ENCODE measurements around the gene TSPAN14. TPM values are rescaled to one million over a fixed set of nuclear protein-coding genes. Genes with fewer than 3 reads are reported as not detected.

TSPAN14 gene
- total RNA-seq, 1 donor from 2014 or later, result 111 TPM

DNA sequence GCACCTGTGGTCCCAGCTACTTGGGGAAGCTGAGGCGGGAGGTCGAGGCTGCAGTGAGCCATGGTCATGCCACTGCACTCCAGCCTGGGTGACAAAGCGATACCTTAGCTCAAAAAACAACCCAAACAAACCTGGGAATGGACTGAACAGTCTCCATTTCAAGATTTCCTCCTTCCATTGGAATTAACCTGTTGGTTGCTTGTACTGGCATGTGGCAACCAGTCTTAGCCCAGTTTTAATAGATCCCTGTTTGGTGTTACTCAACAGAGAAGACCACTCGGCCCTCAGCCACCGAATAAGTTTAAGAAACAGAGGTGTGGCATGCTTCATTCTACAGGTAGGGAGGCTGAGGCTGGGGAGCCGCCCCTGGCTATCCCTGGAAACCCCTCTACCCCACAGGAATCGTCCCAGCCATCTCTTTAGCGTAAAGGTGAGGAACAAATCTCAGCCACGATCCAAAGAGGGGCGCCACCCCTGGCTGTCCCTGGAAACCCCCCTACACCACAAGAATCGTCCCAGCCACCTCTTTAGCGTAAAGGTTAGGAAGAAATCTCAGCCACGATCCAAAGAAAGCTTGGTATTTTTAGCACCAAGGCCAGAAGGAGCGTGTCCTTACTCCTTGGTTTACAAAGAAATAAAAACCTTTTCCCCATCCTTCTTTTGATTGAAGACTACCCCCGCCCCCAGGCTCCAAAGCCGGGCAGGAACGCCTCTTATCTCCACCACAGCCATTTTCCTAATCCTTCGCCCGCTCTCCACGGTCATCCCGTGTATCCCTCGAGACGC lies 861 bp upstream of the TSPAN14 start:
- Mint-ChIP-seq H3K4me3 (peak overlapping the region; percentile 94), H3K27me3 (no peaks in the 10 kb centered on the region), H3K9me3 (no peaks in the 10 kb centered on the region), H3K36me3 (peaks cover 5% of the 10 kb centered on the region), H3K4me1 (ENCODE audit: unreplicated experiment) (peaks cover 18% of the 10 kb centered on the region), H3K27ac (peak overlapping the region; percentile 96)
- TF ChIP-seq, protein P1, sequence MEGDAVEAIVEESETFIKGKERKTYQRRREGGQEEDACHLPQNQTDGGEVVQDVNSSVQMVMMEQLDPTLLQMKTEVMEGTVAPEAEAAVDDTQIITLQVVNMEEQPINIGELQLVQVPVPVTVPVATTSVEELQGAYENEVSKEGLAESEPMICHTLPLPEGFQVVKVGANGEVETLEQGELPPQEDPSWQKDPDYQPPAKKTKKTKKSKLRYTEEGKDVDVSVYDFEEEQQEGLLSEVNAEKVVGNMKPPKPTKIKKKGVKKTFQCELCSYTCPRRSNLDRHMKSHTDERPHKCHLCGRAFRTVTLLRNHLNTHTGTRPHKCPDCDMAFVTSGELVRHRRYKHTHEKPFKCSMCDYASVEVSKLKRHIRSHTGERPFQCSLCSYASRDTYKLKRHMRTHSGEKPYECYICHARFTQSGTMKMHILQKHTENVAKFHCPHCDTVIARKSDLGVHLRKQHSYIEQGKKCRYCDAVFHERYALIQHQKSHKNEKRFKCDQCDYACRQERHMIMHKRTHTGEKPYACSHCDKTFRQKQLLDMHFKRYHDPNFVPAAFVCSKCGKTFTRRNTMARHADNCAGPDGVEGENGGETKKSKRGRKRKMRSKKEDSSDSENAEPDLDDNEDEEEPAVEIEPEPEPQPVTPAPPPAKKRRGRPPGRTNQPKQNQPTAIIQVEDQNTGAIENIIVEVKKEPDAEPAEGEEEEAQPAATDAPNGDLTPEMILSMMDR (conservative IDR thresholded peaks at IDR 0.05), result no peak
- DNase-seq (ENCODE audit: extremely low spot score, unreplicated experiment), result no peak

GRCh38 chr10:80454513-80455460 lies 677 bp downstream of the TSPAN14 start:
- Mint-ChIP-seq H3K36me3 (peaks cover 9% of the 10 kb centered on the region), H3K4me3 (peak overlapping the region; percentile 99), H3K4me1 (ENCODE audit: unreplicated experiment) (peaks cover 30% of the 10 kb centered on the region), H3K27me3 (no peaks in the 10 kb centered on the region), H3K9me3 (no peaks in the 10 kb centered on the region), H3K27ac (peak overlapping the region; percentile 96)
- no peak for DNase-seq (ENCODE audit: extremely low spot score, unreplicated experiment)
- TF ChIP-seq, protein P1 (conservative IDR thresholded peaks at IDR 0.05), result no peak

DNA sequence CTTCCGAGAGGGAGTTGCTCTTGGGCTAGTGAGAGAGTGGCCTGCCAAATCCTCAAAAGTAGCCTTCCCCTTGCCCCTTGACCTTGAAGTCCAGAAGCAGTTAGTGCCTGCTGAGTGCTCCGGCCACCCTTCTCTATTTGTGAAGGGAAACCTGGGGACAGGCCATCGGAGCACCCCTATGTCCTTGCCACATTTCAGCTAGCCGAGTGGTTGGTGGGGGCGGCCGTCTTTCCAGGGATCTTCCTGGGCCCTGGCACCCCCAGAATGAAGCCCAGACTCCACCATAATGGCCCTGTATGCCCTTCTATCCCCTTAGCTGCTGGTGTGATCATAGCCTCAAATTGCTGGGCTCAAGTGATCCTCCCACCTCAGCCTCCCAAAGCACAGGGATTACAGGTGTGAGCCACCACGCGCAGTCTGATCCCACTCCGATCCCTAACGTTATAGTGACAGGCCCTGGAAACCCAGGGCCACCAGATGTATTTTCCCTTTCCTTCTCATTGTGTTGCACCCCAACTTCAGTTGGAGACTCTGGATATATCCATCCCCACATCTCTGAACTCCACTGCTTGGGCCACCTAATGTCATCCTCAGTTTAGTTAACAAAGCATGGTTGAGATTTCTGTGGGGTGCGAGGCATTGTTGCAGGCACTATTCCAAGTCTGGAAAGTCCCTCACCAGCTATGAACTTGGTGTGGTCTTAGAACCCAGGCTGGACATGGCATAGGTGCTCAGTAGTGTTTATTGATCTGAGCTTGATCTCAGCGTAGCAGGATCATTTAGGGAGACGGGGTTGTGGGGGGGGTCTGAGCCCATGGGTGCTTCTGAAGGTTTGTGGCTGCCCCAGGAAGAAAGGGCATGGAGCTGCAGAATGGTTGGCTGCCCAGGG lies 1.6 kb downstream of the TSPAN14 start:
- no peaks in the 10 kb centered on the region for H3K9me3 Mint-ChIP-seq
- H3K36me3 Mint-ChIP-seq, result peaks cover 9% of the 10 kb centered on the region
- H3K27me3 Mint-ChIP-seq, result no peaks in the 10 kb centered on the region

DNA sequence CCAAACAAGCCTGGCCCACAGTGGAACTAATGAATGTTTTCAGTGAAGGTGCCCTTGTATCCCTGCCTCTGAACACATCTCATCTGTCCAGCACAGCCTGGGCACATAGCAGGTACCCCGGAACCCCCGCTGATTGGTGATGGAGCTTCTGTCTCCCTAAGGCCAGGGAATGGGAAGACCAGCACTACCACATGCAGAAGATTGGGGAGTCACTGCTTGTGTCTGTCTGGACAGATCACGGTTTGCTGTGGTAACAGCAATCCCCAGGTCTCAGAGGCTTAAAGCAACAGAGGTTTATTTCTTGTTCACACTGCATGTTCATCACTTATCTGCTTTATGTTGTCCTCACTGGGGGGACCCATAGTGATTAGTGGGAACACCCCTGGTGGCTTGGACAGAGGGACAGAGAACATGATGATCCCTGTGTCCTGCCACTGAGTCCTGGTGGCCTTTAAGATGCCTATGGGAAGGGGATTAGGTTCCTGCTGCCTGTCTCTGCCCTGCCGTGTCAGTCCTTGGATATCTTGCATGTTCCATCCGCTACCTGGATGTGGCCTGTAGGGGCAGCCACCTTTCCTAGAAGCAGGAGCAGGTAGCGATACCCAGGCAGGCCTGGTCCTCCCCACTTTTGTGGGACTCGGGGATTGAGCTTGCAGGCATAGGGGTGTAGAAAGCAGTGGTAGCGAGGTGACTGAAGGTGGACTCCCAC lies 3.6 kb downstream of the TSPAN14 start:
- Mint-ChIP-seq H3K4me3 (peak overlapping the region; percentile 76), H3K9me3 (no peaks in the 10 kb centered on the region), H3K4me1 (ENCODE audit: unreplicated experiment) (peaks cover 59% of the 10 kb centered on the region), H3K36me3 (peaks cover 9% of the 10 kb centered on the region), H3K27ac (peak overlapping the region; percentile 95), H3K27me3 (no peaks in the 10 kb centered on the region)
- TF ChIP-seq, protein P1 (conservative IDR thresholded peaks at IDR 0.05), result peak; percentile 34
- no peak for DNase-seq (ENCODE audit: extremely low spot score, unreplicated experiment)

More for the DNA sequence above, 1.6 kb downstream of the TSPAN14 start:
- Mint-ChIP-seq H3K4me3 (peak overlapping the region; percentile 99), H3K27ac (peak overlapping the region; percentile 96), H3K4me1 (ENCODE audit: unreplicated experiment) (peaks cover 39% of the 10 kb centered on the region)
- DNase-seq (ENCODE audit: extremely low spot score, unreplicated experiment), result no peak
- TF ChIP-seq, protein P1 (conservative IDR thresholded peaks at IDR 0.05), result no peak

Measured in type B pancreatic cell (in vitro differentiated cells).